Measurements from ENCODE around the gene ISG20L2. TPM values are rescaled to one million over a fixed set of nuclear protein-coding genes. Genes with fewer than 3 reads are reported as not detected.

Gene ISG20L2
- polyA plus RNA-seq, 1 of the 3 experiments (the other 2 are of a cell fraction) = 31.6 TPM

- ChIA-PET CTCF (interaction anchor here (0.7 to 1.2 kb wide), 6 partner anchors 9 to 171 kb away, joined by 3 to 6 read pairs (median 3); no protein-coding TSS in a partner anchor), POLR2A (interaction anchor here (1.5 kb wide), 1 partner anchor 28 kb away, joined by 4 read pairs; the partner anchor contains the start of genes ISG20L2 and METTL25B)
- Histone ChIP-seq H3K36me3 (replicated peaks in 1 of 2; ENCODE audit: control insufficient read depth in 1 of 2, insufficient read depth in 2 of 2, low read length in 1 of 2) (peaks cover 0 to 8% of the 10 kb centered on the region in 2 experiments), H3K79me2 (ENCODE audit: insufficient read depth) (peaks cover 20% of the 10 kb centered on the region), H3K9me2 (no peaks in the 10 kb centered on the region), H3K9ac (no peak overlapping the region), H3K9me3 (no peaks in the 10 kb centered on the region), H3K4me3 (ENCODE audit: low read depth in 2 of 2, low read length in 1 of 2) (no peak overlapping the region), H3K27ac (ENCODE audit: low read depth in 2 of 2, low read length in 1 of 2) (no peak overlapping the region), H3K27me3 (ENCODE audit: insufficient read depth) (no peaks in the 10 kb centered on the region), H2AFZ (ENCODE audit: low read depth) (no peak overlapping the region), H3K4me2 (no peak overlapping the region), H3F3A (replicated peaks; ENCODE audit: insufficient read depth) (no peaks in the 10 kb centered on the region), H3K4me1 (ENCODE audit: control insufficient read depth in 1 of 2, insufficient read depth in 2 of 2, low read depth in 1 of 2, low read length in 1 of 2) (peaks cover 0 to 12% of the 10 kb centered on the region in 2 experiments; a peak in 2 of 4 replicates), H4K20me1 (ENCODE audit: insufficient read depth) (no peaks in the 10 kb centered on the region)
- WGBS (ENCODE audit: low lambda C conversion rate) = 85% methylated on average over 1 of the region's 1 CpG
- no peak for TF ChIP-seq EZH2phosphoT487 (IDR thresholded peaks at IDR 0.05; ENCODE audit: borderline replicate concordance, low read depth)
- TF ChIP-seq RFX5 (IDR thresholded peaks at IDR 0.05; ENCODE audit: low read length) = no peak
- no peak for TF ChIP-seq IRF3 (IDR thresholded peaks at IDR 0.05; ENCODE audit: low read depth, low read length)
- no peak for TF ChIP-seq ELF1 (IDR thresholded peaks at IDR 0.05)
- no peak for TF ChIP-seq TEAD4 (IDR thresholded peaks at IDR 0.05; ENCODE audit: borderline replicate concordance, insufficient read depth)
- no peak for TF ChIP-seq PBX3 (IDR thresholded peaks at IDR 0.05)
- TF ChIP-seq JUND (IDR thresholded peaks at IDR 0.05) = no peak
- no peak for TF ChIP-seq RCOR1 (IDR thresholded peaks at IDR 0.05; ENCODE audit: low read length)
- no peak for TF ChIP-seq POLR2AphosphoS5 (IDR thresholded peaks at IDR 0.05; ENCODE audit: low read depth, low read length)
- TF ChIP-seq FOXJ3 (CRISPR knock-in tag; IDR thresholded peaks at IDR 0.05) = no peak
- no peak for DNase-seq
Observed at GRCh38 chr1:156756355-156756754, 27.8 kb upstream of the ISG20L2 start.

GRCh38 chr1:156755527-156755950, 27.0 kb upstream of the ISG20L2 start:
- ChIA-PET POLR2A (interaction anchor here (1.5 kb wide), 1 partner anchor 27 kb away, joined by 4 read pairs; the partner anchor contains the start of genes ISG20L2 and METTL25B), CTCF (interaction anchor here (1.0 to 1.6 kb wide), 3 partner anchors 8 to 172 kb away, joined by 3 to 5 read pairs (median 3); no protein-coding TSS in a partner anchor)
- Histone ChIP-seq H3K9ac (no peak overlapping the region), H3F3A (replicated peaks; ENCODE audit: insufficient read depth) (no peaks in the 10 kb centered on the region), H3K4me1 (ENCODE audit: control insufficient read depth in 1 of 2, insufficient read depth in 2 of 2, low read depth in 1 of 2, low read length in 1 of 2) (peaks cover 0 to 12% of the 10 kb centered on the region in 2 experiments; a peak in 2 of 4 replicates), H2AFZ (ENCODE audit: low read depth) (no peak overlapping the region), H4K20me1 (ENCODE audit: insufficient read depth) (no peaks in the 10 kb centered on the region), H3K9me3 (no peaks in the 10 kb centered on the region), H3K9me2 (no peaks in the 10 kb centered on the region), H3K27me3 (ENCODE audit: insufficient read depth) (no peaks in the 10 kb centered on the region), H3K4me2 (no peak overlapping the region), H3K27ac (ENCODE audit: low read depth in 2 of 2, low read length in 1 of 2) (no peak overlapping the region), H3K79me2 (ENCODE audit: insufficient read depth) (peaks cover 28% of the 10 kb centered on the region), H3K36me3 (replicated peaks in 1 of 2; ENCODE audit: control insufficient read depth in 1 of 2, insufficient read depth in 2 of 2, low read length in 1 of 2) (peaks cover 0 to 8% of the 10 kb centered on the region in 2 experiments), H3K4me3 (ENCODE audit: low read depth in 2 of 2, low read length in 1 of 2) (no peak overlapping the region)
- WGBS (ENCODE audit: low lambda C conversion rate) = 90% methylated on average over 5 of the region's 5 CpGs
- DNase-seq = no peak
- TF ChIP-seq PBX3 (IDR thresholded peaks at IDR 0.05) (no peak), USF2 (IDR thresholded peaks at IDR 0.05; ENCODE audit: borderline replicate concordance, low read depth, low read length) (no peak), TEAD4 (IDR thresholded peaks at IDR 0.05; ENCODE audit: borderline replicate concordance, insufficient read depth) (no peak), TCF12 (IDR thresholded peaks at IDR 0.05) (no peak), SMC3 (IDR thresholded peaks at IDR 0.05; ENCODE audit: low read depth, low read length) (no peak), GATA2 (CRISPR knock-in tag; IDR thresholded peaks at IDR 0.05) (no peak), NFIC (IDR thresholded peaks at IDR 0.05; ENCODE audit: borderline replicate concordance) (no peak), FOXM1 (IDR thresholded peaks at IDR 0.05; ENCODE audit: low read depth) (no peak), REST (IDR thresholded peaks at IDR 0.05; ENCODE audit: low read depth, low read length) (no peak), RXRA (IDR thresholded peaks at IDR 0.05; ENCODE audit: borderline replicate concordance, low read depth) (no peak), MAX (IDR thresholded peaks at IDR 0.05; ENCODE audit: low read depth) (no peak), RAD21 (IDR thresholded peaks at IDR 0.05; ENCODE audit: low read length) (no peak), YY1 (IDR thresholded peaks at IDR 0.05; ENCODE audit: low read depth) (no peak)

Data from SK-N-SH (cell line).